ENCODE results near the gene FAM107A.

FAM107A gene

DNA sequence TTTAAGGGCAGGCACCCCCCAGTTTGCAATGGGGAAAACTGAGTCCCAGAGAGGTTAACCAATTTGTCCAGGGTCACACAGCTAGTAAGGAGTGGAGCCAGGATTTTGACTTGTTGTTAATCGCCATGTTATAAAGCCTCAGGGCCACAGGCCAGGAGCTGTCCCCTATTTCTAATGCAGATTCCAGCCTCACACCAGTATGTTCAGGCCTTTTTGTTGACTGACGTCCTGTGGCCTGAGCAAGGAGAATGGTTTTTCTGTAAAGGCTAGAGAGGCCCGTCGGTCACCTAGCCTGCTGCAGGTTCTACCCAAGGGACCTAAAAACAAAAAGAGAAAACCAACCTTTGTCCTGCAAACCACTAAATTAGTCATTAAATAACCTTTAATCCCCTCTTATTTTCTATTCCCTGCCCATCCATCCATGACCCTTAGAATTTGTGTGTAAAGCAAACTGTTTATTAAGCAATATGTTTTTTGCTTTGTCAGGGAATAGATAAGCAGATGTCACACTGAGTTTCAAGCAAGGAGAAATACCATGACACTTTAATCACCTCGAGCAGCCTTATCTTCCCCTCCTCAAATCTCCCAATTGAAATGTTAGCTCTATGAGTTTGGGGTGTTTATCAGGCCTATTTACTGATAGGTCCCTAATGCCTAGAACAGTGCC lies 54.3 kb downstream of the FAM107A start:
- Histone ChIP-seq H3K9me2 (ENCODE audit: low read depth, low read length) (no peaks in the 10 kb centered on the region), H3K9me3 (ENCODE audit: low read length) (no peaks in the 10 kb centered on the region), H3F3A (ENCODE audit: insufficient read depth, low read length) (no peaks in the 10 kb centered on the region), H3K27ac (ENCODE audit: low read depth, low read length, poor library complexity, severe bottlenecking) (no peak overlapping the region), H3K36me3 (ENCODE audit: insufficient read depth, low read length) (no peaks in the 10 kb centered on the region), H3K79me2 (ENCODE audit: insufficient read depth, low read length) (no peaks in the 10 kb centered on the region), H3K4me2 (ENCODE audit: low read length) (no peak overlapping the region), H2AFZ (ENCODE audit: low read length) (no peak overlapping the region), H3K4me1 (ENCODE audit: insufficient read depth, low read length, severe bottlenecking) (no peaks in the 10 kb centered on the region), H4K20me1 (ENCODE audit: insufficient read depth, low read length) (no peaks in the 10 kb centered on the region), H3K4me3 (ENCODE audit: low read depth, low read length, poor library complexity, severe bottlenecking) (no peak overlapping the region), H3K27me3 (ENCODE audit: insufficient read depth, low read length) (no peaks in the 10 kb centered on the region), H3K9ac (ENCODE audit: low read length) (no peak overlapping the region)
- TF ChIP-seq EZH2 (IDR thresholded peaks at IDR 0.05; ENCODE audit: borderline replicate concordance, low read length) = no peak

GRCh38 chr3:58521917-58522631 lies 55.1 kb downstream of the FAM107A start:
- no peaks in the 10 kb centered on the region for H4K20me1 ChIP-seq (ENCODE audit: insufficient read depth, low read length)
- no peak overlapping the region for H3K4me2 ChIP-seq (ENCODE audit: low read length)
- no peaks in the 10 kb centered on the region for H3K9me3 ChIP-seq (ENCODE audit: low read length)
- H3K36me3 ChIP-seq (ENCODE audit: insufficient read depth, low read length) = no peaks in the 10 kb centered on the region
- no peak overlapping the region for H2AFZ ChIP-seq (ENCODE audit: low read length)
- H3K27me3 ChIP-seq (ENCODE audit: insufficient read depth, low read length) = no peaks in the 10 kb centered on the region
- no peak overlapping the region for H3K4me3 ChIP-seq (ENCODE audit: low read depth, low read length, poor library complexity, severe bottlenecking)
- no peak overlapping the region for H3K9ac ChIP-seq (ENCODE audit: low read length)
- H3K4me1 ChIP-seq (ENCODE audit: insufficient read depth, low read length, severe bottlenecking) = no peaks in the 10 kb centered on the region
- no peaks in the 10 kb centered on the region for H3K9me2 ChIP-seq (ENCODE audit: low read depth, low read length)
- H3K27ac ChIP-seq (ENCODE audit: low read depth, low read length, poor library complexity, severe bottlenecking) = no peak overlapping the region
- H3K79me2 ChIP-seq (ENCODE audit: insufficient read depth, low read length) = no peaks in the 10 kb centered on the region
- no peaks in the 10 kb centered on the region for H3F3A ChIP-seq (ENCODE audit: insufficient read depth, low read length)
- TF ChIP-seq EZH2 (IDR thresholded peaks at IDR 0.05; ENCODE audit: borderline replicate concordance, low read length) (no peak), CTCF (IDR thresholded peaks at IDR 0.05; ENCODE audit: low read length) (no peak)

DNA sequence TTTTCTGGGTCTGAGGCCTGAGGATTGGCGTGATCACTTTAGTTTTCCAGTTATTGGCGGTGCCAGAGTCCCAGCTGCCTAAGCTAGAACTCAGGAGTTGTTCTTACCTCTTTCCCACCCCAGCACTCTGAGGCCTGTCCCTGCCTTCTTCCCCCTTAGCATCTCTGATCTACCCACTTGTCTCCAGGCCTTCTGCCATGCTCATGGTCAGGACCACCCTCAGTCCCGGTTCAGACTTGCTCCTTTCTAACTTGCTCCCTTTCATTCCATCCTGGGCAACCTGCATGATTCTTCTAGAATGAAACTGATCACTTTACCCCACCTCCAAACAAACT lies 55.9 kb downstream of the FAM107A start:
- H4K20me1 ChIP-seq (ENCODE audit: insufficient read depth, low read length) = no peaks in the 10 kb centered on the region
- no peaks in the 10 kb centered on the region for H3K27me3 ChIP-seq (ENCODE audit: insufficient read depth, low read length)
- no peak overlapping the region for H3K4me2 ChIP-seq (ENCODE audit: low read length)
- H3F3A ChIP-seq (ENCODE audit: insufficient read depth, low read length) = no peaks in the 10 kb centered on the region
- no peaks in the 10 kb centered on the region for H3K36me3 ChIP-seq (ENCODE audit: insufficient read depth, low read length)
- no peak for TF ChIP-seq CTCF (IDR thresholded peaks at IDR 0.05; ENCODE audit: low read length)
- no peak for TF ChIP-seq EZH2 (IDR thresholded peaks at IDR 0.05; ENCODE audit: borderline replicate concordance, low read length)
- no peak overlapping the region for H3K27ac ChIP-seq (ENCODE audit: low read depth, low read length, poor library complexity, severe bottlenecking)
- H3K4me1 ChIP-seq (ENCODE audit: insufficient read depth, low read length, severe bottlenecking) = no peaks in the 10 kb centered on the region
- no peaks in the 10 kb centered on the region for H3K79me2 ChIP-seq (ENCODE audit: insufficient read depth, low read length)
- H2AFZ ChIP-seq (ENCODE audit: low read length) = no peak overlapping the region
- H3K9me2 ChIP-seq (ENCODE audit: low read depth, low read length) = no peaks in the 10 kb centered on the region
- H3K9me3 ChIP-seq (ENCODE audit: low read length) = no peaks in the 10 kb centered on the region
- H3K9ac ChIP-seq (ENCODE audit: low read length) = no peak overlapping the region
- H3K4me3 ChIP-seq (ENCODE audit: low read depth, low read length, poor library complexity, severe bottlenecking) = no peak overlapping the region

All from OCI-LY1 (cell line).